ENCODE data around the gene CFAP46.

DNA sequence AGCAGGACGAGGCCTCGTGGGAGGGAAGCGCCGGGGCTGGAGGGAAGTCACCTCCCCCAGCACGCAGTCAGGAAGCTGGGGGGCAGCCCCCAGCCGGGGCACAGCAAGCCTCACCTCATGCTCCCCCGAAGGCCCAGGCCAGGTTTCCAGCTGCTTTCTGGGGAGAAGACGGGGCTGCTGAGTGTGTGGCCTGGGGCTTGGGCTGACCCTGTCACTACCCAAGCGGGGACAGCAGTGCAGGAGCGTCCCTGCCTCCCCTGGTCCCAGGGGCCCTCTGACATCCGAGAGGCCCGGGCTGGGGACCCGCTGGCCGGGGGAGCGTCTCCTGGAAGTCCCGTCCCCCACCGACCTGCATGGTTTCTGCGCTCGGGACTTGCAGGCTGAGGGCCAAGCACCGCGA, 136.8 kb downstream of the CFAP46 start:
- TF ChIP-seq SP1 (IDR thresholded peaks at IDR 0.05) (no peak), BHLHE40 (IDR thresholded peaks at IDR 0.05; ENCODE audit: borderline replicate concordance) (no peak), L3MBTL2 (conservative IDR thresholded peaks at IDR 0.05) (no peak), LEF1 (IDR thresholded peaks at IDR 0.05; ENCODE audit: borderline replicate concordance) (no peak), FOXM1 (IDR thresholded peaks at IDR 0.05; ENCODE audit: borderline replicate concordance) (no peak), ELF4 (IDR thresholded peaks at IDR 0.05) (no peak), TARDBP (IDR thresholded peaks at IDR 0.05) (no peak), FOXK2 (IDR thresholded peaks at IDR 0.05) (no peak), ARNT (IDR thresholded peaks at IDR 0.05) (no peak), ZNF384 (IDR thresholded peaks at IDR 0.05) (no peak), NFRKB (IDR thresholded peaks at IDR 0.05) (no peak), SUZ12 (IDR thresholded peaks at IDR 0.05) (no peak)
- TF ChIP-seq, protein P1, sequence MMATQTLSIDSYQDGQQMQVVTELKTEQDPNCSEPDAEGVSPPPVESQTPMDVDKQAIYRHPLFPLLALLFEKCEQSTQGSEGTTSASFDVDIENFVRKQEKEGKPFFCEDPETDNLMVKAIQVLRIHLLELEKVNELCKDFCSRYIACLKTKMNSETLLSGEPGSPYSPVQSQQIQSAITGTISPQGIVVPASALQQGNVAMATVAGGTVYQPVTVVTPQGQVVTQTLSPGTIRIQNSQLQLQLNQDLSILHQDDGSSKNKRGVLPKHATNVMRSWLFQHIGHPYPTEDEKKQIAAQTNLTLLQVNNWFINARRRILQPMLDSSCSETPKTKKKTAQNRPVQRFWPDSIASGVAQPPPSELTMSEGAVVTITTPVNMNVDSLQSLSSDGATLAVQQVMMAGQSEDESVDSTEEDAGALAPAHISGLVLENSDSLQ (IDR thresholded peaks at IDR 0.05), result no peak
